ENCODE data around the gene ANGPTL2.

Gene ANGPTL2

DNA sequence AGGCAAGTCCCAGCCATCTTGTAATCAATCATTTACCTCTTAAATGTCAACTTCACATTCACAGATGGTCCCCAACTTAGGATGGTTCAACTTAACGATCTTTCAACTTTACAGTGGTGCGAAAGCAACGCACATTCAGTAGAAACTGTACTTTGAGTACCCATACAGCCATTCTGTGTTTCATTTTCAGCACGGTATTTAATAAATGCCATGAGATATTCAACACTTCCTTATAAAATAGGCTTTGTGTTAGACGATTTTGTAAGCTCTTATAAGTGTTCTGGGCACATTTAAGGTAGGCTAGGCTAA lies 47.1 kb upstream of the ANGPTL2 start:
- Histone ChIP-seq H2BK12ac (ENCODE audit: low read length) (no peak overlapping the region), H3K79me2 (ENCODE audit: control insufficient read depth, insufficient read depth, low read length, poor library complexity) (no peaks in the 10 kb centered on the region), H2AFZ (ENCODE audit: insufficient read depth, low read length, poor library complexity) (no peak overlapping the region), H4K12ac (ENCODE audit: low read depth, low read length) (no peak overlapping the region), H2BK120ac (ENCODE audit: insufficient read depth, low read length, poor library complexity) (no peak overlapping the region), H4K8ac (ENCODE audit: low read depth, low read length) (no peak overlapping the region), H3K9me3 (ENCODE audit: insufficient read depth, low read depth, low read length) (peaks cover 2% of the 10 kb centered on the region), H3K14ac (ENCODE audit: low read length) (no peak overlapping the region), H3K4me3 (ENCODE audit: low read depth, low read length) (no peak overlapping the region), H3K23ac (ENCODE audit: low read length) (no peak overlapping the region), H3K27me3 (ENCODE audit: insufficient read depth, low read length) (no peaks in the 10 kb centered on the region), H3K36me3 (ENCODE audit: control insufficient read depth in 1 of 2, insufficient read depth in 2 of 2, low read length in 2 of 2) (no peaks in the 10 kb centered on the region), H2BK5ac (ENCODE audit: low read depth, low read length, poor library complexity) (no peak overlapping the region), H3K79me1 (ENCODE audit: low read length) (no peaks in the 10 kb centered on the region), H4K91ac (ENCODE audit: low read depth, low read length) (no peak overlapping the region), H3K4me2 (ENCODE audit: low read length) (no peak overlapping the region), H3K4ac (ENCODE audit: low read depth, low read length) (no peak overlapping the region), H3K18ac (ENCODE audit: low read length) (no peak overlapping the region), H3K4me1 (ENCODE audit: control insufficient read depth in 1 of 2, insufficient read depth in 2 of 2, low read length in 2 of 2) (peaks cover 0 to 2% of the 10 kb centered on the region in 2 experiments), H2AK5ac (ENCODE audit: low read length) (no peak overlapping the region), H3K27ac (ENCODE audit: low read depth, low read length) (no peak overlapping the region), H3K9ac (ENCODE audit: low read length) (no peak overlapping the region)
- no CpG with 5 or more reads among the region's 5 CpGs for WGBS (ENCODE audit: extremely low coverage, insufficient coverage, insufficient read length)
- no peak for DNase-seq

DNA sequence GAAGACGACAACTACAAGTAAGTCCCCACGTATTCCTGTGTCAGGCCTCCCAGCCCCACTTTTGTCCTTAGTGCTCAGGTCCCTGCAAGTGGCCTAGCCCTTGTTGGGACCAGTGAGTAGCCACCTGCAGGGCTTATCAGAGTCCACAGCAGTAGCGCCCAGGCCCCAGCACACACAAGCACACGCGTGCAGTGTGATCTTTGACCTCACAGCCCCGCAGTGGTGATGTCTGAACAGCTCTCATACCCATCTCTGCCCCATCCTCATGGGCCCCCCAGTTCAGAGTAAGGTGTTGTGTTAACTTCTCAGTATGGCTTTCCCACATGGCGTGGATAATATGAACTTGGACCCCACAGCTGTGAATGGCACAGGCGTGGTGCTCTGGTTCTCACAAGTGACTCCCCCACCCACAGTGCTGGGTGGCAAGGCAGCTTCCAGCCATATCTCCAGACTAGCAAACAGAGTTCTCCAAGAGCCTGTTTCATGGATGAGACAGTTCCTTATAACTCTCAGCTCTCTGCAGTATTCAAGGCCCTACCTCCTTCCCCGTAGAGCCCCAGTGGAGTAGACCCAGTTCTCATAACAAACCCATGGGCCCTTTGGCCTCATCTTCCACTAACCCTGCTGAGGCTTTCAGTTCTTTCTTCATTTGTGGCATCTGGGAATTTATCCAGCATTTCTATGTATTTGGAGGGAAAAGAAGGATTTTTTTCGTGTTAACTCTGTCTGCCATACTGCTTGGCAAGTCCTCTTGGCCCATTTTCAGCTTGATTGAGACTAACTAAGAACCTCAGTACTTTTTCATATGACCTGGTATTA lies 46.5 kb upstream of the ANGPTL2 start:
- Histone ChIP-seq H4K8ac (ENCODE audit: low read depth, low read length) (no peak overlapping the region), H3K36me3 (ENCODE audit: control insufficient read depth in 1 of 2, insufficient read depth in 2 of 2, low read length in 2 of 2) (no peaks in the 10 kb centered on the region), H3K4me1 (ENCODE audit: control insufficient read depth in 1 of 2, insufficient read depth in 2 of 2, low read length in 2 of 2) (peaks cover 0 to 2% of the 10 kb centered on the region in 2 experiments), H4K12ac (ENCODE audit: low read depth, low read length) (no peak overlapping the region), H3K18ac (ENCODE audit: low read length) (no peak overlapping the region), H3K9ac (ENCODE audit: low read length) (no peak overlapping the region), H3K4me2 (ENCODE audit: low read length) (no peak overlapping the region), H3K9me3 (ENCODE audit: insufficient read depth, low read depth, low read length) (peaks cover 2% of the 10 kb centered on the region), H3K79me2 (ENCODE audit: control insufficient read depth, insufficient read depth, low read length, poor library complexity) (no peaks in the 10 kb centered on the region), H3K4me3 (ENCODE audit: low read depth, low read length) (no peak overlapping the region), H2BK12ac (ENCODE audit: low read length) (no peak overlapping the region), H2BK5ac (ENCODE audit: low read depth, low read length, poor library complexity) (no peak overlapping the region), H3K14ac (ENCODE audit: low read length) (no peak overlapping the region), H3K27ac (ENCODE audit: low read depth, low read length) (no peak overlapping the region), H4K91ac (ENCODE audit: low read depth, low read length) (no peak overlapping the region), H3K27me3 (ENCODE audit: insufficient read depth, low read length) (no peaks in the 10 kb centered on the region), H2BK120ac (ENCODE audit: insufficient read depth, low read length, poor library complexity) (no peak overlapping the region), H3K79me1 (ENCODE audit: low read length) (no peaks in the 10 kb centered on the region), H3K4ac (ENCODE audit: low read depth, low read length) (no peak overlapping the region), H2AK5ac (ENCODE audit: low read length) (no peak overlapping the region), H3K23ac (ENCODE audit: low read length) (no peak overlapping the region), H2AFZ (ENCODE audit: insufficient read depth, low read length, poor library complexity) (no peak overlapping the region)
- no CpG with 5 or more reads among the region's 10 CpGs for WGBS (ENCODE audit: extremely low coverage, insufficient coverage, insufficient read length)
- no peak for DNase-seq

DNA sequence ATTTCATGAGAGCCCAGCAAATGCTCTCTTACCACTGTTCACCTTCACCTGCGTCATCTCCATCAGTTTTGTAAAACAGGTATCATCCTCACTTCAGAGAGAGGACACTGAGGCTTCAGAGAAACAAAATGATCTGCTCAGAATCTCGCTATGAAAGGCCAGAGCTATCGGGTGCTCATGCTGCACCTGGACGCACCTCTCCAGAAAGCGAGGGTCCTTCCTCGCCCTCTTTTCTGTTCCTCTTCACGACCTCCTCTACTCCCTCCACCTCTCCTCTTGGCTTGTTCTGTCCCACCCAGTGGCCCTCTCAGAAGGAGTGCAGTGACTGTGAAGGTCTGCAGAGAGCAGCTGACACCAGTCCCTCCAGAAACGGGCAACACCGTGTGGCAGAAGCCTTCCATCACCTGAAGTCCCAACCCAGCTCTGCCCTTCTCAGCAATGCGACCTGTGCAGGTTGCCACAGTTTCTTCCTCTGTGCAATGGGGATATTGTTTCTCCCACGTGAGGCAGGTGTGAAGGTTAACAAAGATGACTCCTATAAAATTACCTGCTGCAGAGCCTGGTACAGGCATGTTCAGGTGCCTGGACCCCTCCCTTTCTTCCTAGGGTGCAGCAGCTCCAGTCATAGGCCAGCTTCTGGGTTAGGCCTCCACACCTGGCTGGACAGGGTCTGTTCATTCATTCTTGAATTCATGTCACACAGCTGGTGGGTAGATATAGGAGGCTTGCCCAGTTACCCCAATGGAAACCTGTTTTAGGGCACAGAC lies 45.3 kb upstream of the ANGPTL2 start:
- no peak overlapping the region for H2BK12ac ChIP-seq (ENCODE audit: low read length)
- H4K8ac ChIP-seq (ENCODE audit: low read depth, low read length), result no peak overlapping the region
- no peak overlapping the region for H3K18ac ChIP-seq (ENCODE audit: low read length)
- no peak overlapping the region for H3K23ac ChIP-seq (ENCODE audit: low read length)
- H2BK5ac ChIP-seq (ENCODE audit: low read depth, low read length, poor library complexity), result no peak overlapping the region
- H3K79me2 ChIP-seq (ENCODE audit: control insufficient read depth, insufficient read depth, low read length, poor library complexity), result no peaks in the 10 kb centered on the region
- H3K4me3 ChIP-seq (ENCODE audit: low read depth, low read length), result no peak overlapping the region
- H3K9me3 ChIP-seq (ENCODE audit: insufficient read depth, low read depth, low read length), result peaks cover 2% of the 10 kb centered on the region
- H2BK120ac ChIP-seq (ENCODE audit: insufficient read depth, low read length, poor library complexity), result no peak overlapping the region
- H3K14ac ChIP-seq (ENCODE audit: low read length), result no peak overlapping the region
- H3K9ac ChIP-seq (ENCODE audit: low read length), result no peak overlapping the region
- WGBS (ENCODE audit: extremely low coverage, insufficient coverage, insufficient read length), result no CpG with 5 or more reads among the region's 11 CpGs
- no peak overlapping the region for H3K4me2 ChIP-seq (ENCODE audit: low read length)
- DNase-seq, result no peak
- H3K27ac ChIP-seq (ENCODE audit: low read depth, low read length), result no peak overlapping the region
- H3K4me1 ChIP-seq (ENCODE audit: control insufficient read depth in 1 of 2, insufficient read depth in 2 of 2, low read length in 2 of 2), result peaks cover 0 to 5% of the 10 kb centered on the region in 2 experiments
- H4K91ac ChIP-seq (ENCODE audit: low read depth, low read length), result no peak overlapping the region
- H3K4ac ChIP-seq (ENCODE audit: low read depth, low read length), result no peak overlapping the region
- H2AK5ac ChIP-seq (ENCODE audit: low read length), result no peak overlapping the region
- H3K27me3 ChIP-seq (ENCODE audit: insufficient read depth, low read length), result no peaks in the 10 kb centered on the region
- H3K79me1 ChIP-seq (ENCODE audit: low read length), result no peaks in the 10 kb centered on the region
- no peak overlapping the region for H4K12ac ChIP-seq (ENCODE audit: low read depth, low read length)
- no peak overlapping the region for H2AFZ ChIP-seq (ENCODE audit: insufficient read depth, low read length, poor library complexity)
- no peaks in the 10 kb centered on the region for H3K36me3 ChIP-seq (ENCODE audit: control insufficient read depth in 1 of 2, insufficient read depth in 2 of 2, low read length in 2 of 2)

DNA sequence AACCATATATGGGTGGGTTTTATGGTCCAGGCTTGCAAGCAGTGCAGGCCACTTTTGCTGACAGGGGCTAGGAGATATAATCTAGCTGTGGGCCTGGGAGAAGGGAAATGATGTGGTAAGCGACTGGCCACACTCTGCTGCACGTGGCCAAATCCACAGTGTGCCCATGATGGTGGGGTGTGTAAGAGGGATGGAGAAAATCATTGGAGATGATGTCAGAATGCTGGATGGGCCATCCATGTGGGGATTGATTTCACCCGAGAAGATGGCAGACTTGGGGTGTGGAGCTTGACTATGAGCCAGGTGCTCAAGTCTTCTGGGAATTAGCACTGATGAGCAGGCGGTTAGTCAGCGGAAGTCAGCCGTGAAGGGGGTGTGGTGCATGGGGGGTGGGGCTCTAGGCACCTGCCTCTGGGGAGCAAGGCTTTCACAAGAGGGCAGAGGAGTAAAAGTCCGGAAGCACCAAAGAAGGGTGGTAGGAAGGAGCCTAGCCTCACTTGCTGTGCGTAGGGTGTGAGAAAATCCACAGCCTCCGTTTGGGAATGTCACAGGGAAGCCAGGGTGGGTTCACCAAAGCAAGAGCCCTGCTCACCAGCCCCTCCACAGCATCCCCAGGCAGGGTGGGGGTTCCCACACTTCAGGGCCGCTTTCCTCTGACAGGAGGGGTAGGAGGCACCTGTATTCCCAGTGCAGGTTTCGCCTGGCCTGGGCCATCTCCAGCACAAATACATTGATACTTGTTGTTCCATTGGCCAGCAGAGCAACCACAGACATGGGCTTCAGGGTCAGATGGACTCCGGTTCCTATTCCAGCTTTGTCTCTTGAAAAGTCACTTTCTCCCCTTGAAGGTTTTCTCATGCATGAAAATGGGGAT lies 44.5 kb upstream of the ANGPTL2 start:
- Histone ChIP-seq H3K9me3 (ENCODE audit: insufficient read depth, low read depth, low read length) (peaks cover 2% of the 10 kb centered on the region), H3K23ac (ENCODE audit: low read length) (no peak overlapping the region), H3K9ac (ENCODE audit: low read length) (no peak overlapping the region), H3K14ac (ENCODE audit: low read length) (no peak overlapping the region), H4K8ac (ENCODE audit: low read depth, low read length) (no peak overlapping the region), H3K27ac (ENCODE audit: low read depth, low read length) (no peak overlapping the region), H4K91ac (ENCODE audit: low read depth, low read length) (no peak overlapping the region), H3K4me2 (ENCODE audit: low read length) (no peak overlapping the region), H3K4me3 (ENCODE audit: low read depth, low read length) (peak overlapping the region; percentile 44), H2BK5ac (ENCODE audit: low read depth, low read length, poor library complexity) (no peak overlapping the region), H3K79me1 (ENCODE audit: low read length) (no peaks in the 10 kb centered on the region), H2BK12ac (ENCODE audit: low read length) (no peak overlapping the region), H3K4me1 (ENCODE audit: control insufficient read depth in 1 of 2, insufficient read depth in 2 of 2, low read length in 2 of 2) (peaks cover 0 to 3% of the 10 kb centered on the region in 2 experiments), H2BK120ac (ENCODE audit: insufficient read depth, low read length, poor library complexity) (no peak overlapping the region), H2AFZ (ENCODE audit: insufficient read depth, low read length, poor library complexity) (no peak overlapping the region), H2AK5ac (ENCODE audit: low read length) (no peak overlapping the region), H3K27me3 (ENCODE audit: insufficient read depth, low read length) (no peaks in the 10 kb centered on the region), H3K4ac (ENCODE audit: low read depth, low read length) (no peak overlapping the region), H3K36me3 (ENCODE audit: control insufficient read depth in 1 of 2, insufficient read depth in 2 of 2, low read length in 2 of 2) (no peaks in the 10 kb centered on the region), H3K18ac (ENCODE audit: low read length) (no peak overlapping the region), H3K79me2 (ENCODE audit: control insufficient read depth, insufficient read depth, low read length, poor library complexity) (no peaks in the 10 kb centered on the region), H4K12ac (ENCODE audit: low read depth, low read length) (no peak overlapping the region)
- no CpG with 5 or more reads among the region's 12 CpGs for WGBS (ENCODE audit: extremely low coverage, insufficient coverage, insufficient read length)
- no peak for DNase-seq

Measured in trophoblast cell (in vitro differentiated cells and primary cell).